B cell (primary cell): ENCODE data around the gene LYRM2. TPM values are rescaled to one million over a fixed set of nuclear protein-coding genes. Genes with fewer than 3 reads are reported as not detected.

Experiments
- ATAC-seq: fragments of 200-7000 bp; cut with Tn5 transposase; one replicate; pipeline ENCODE4 v1.10.0; 2021; ENCODE audit warnings: low read depth, mild to moderate bottlenecking, moderate number of reproducible peaks, moderate library complexity
- CTCF ChIA-PET: fragments of 350-600 bp; sonication (Branson Sonifier 250); formaldehyde crosslinking; loops from one replicate; lab custom pipeline; 2021; ENCODE audit warnings: antibody characterized with exemption, inconsistent platforms; lab: Charles Lee
- POLR2A ChIA-PET: fragments of 350-600 bp; sonication (Branson Sonifier 250); formaldehyde crosslinking; loops from one replicate; lab custom pipeline; 2021; ENCODE audit warnings: antibody characterized with exemption; lab: Charles Lee
- DNase-seq: peaks from one replicate; pipeline ENCODE4 v3.0.0; 2013
- H2AFZ ChIP-seq: 2 replicates; pipeline ENCODE4 v1.6.1; 2012; ENCODE audit warnings: mild to moderate bottlenecking, low read depth, low read length; ENCODE audit not compliant: insufficient read depth, poor library complexity, severe bottlenecking
- H3K27ac ChIP-seq, 2 donors: 1 replicate in 1 of 2; 2 replicates in 1 of 2; pipeline ENCODE4 v1.5.1; 2012 to 2013; ENCODE audit warnings: low read length in 2 of 2, mild to moderate bottlenecking in 2 of 2, moderate library complexity in 1 of 2
- H3K27me3 ChIP-seq, 4 experiments: fragments of 200-600 bp in 1 of 4; sonication (generic) in 1 of 4; replicated peaks in 1 of 4; 1 replicate in 2 of 4; 2 replicates in 2 of 4; pipeline versions ENCODE4 v1.6.1 to v1.7.0; 2013 to 2016; ENCODE audit warnings: low read length in 3 of 4, mild to moderate bottlenecking in 2 of 4, mixed read lengths in 1 of 4, moderate library complexity in 1 of 4; ENCODE audit not compliant: insufficient read depth in 4 of 4, control insufficient read depth in 3 of 4; ENCODE audit errors: control extremely low read depth in 1 of 4
- H3K36me3 ChIP-seq, 2 experiments: replicated peaks in 1 of 2; 1 replicate in 1 of 2; 2 replicates in 1 of 2; pipeline versions ENCODE4 v1.6.1 to v1.7.1; 2013; ENCODE audit warnings: low read length in 1 of 2; ENCODE audit not compliant: insufficient read depth in 2 of 2, control insufficient read depth in 1 of 2; ENCODE audit errors: control extremely low read depth in 1 of 2, extremely low read depth in 1 of 2
- H3K4me1 ChIP-seq, 2 donors: fragments of 200-600 bp in 1 of 2; sonication (generic) in 1 of 2; 1 replicate in 1 of 2; 2 replicates in 1 of 2; pipeline versions ENCODE4 v1.5.1 to v1.6.1; 2013 to 2017; ENCODE audit warnings: low read length in 2 of 2; ENCODE audit not compliant: control insufficient read depth in 2 of 2, insufficient read depth in 2 of 2
- H3K4me2 ChIP-seq: replicated peaks from 2 replicates; pipeline ENCODE3; 2012; ENCODE audit warnings: mild to moderate bottlenecking, low read depth, low read length; ENCODE audit not compliant: poor library complexity, severe bottlenecking
- H3K4me3 ChIP-seq, 5 experiments: fragments of 200-600 bp in 1 of 5; sonication (generic) in 1 of 5; 1 replicate in 3 of 5; 2 replicates in 2 of 5; pipeline versions ENCODE4 v1.5.1 to v1.7.0; 2011 to 2016; ENCODE audit warnings: low read length in 4 of 5, mild to moderate bottlenecking in 4 of 5, low read depth in 2 of 5, control low read depth in 1 of 5, moderate library complexity in 1 of 5; ENCODE audit not compliant: insufficient read depth in 1 of 5; ENCODE audit errors: control extremely low read depth in 1 of 5, extremely low read depth in 1 of 5
- H3K79me2 ChIP-seq: fragments of 200-600 bp; sonication (generic); one replicate; pipeline ENCODE4 v1.6.0; 2016; ENCODE audit warnings: low read length; ENCODE audit not compliant: control insufficient read depth, insufficient read depth
- H3K9ac ChIP-seq: fragments of 200-600 bp; sonication (generic); 2 replicates; pipeline ENCODE4 v1.6.1; 2017; ENCODE audit warnings: mild to moderate bottlenecking, low read length, moderate library complexity
- H3K9me3 ChIP-seq, 3 donors: one replicate each; pipeline versions ENCODE4 v1.6.1 to v1.7.1; 2013; ENCODE audit warnings: low read length in 2 of 3; ENCODE audit not compliant: control insufficient read depth in 2 of 3, insufficient read depth in 1 of 3; ENCODE audit errors: control extremely low read depth in 1 of 3
- H4K20me1 ChIP-seq: 2 replicates; pipeline ENCODE4 v1.6.0; 2012; ENCODE audit warnings: mild to moderate bottlenecking, low read length; ENCODE audit not compliant: insufficient read depth, control insufficient read depth, poor library complexity, severe bottlenecking
- H3K27ac Mint-ChIP-seq: one replicate; pipeline ENCODE4 v1.8.0; 2021; ENCODE audit warnings: mixed read lengths
- H3K27me3 Mint-ChIP-seq: one replicate; pipeline ENCODE4 v1.8.0; 2021; ENCODE audit warnings: mixed read lengths
- H3K4me1 Mint-ChIP-seq: one replicate; pipeline ENCODE4 v1.8.0; 2021; ENCODE audit warnings: mixed read lengths
- H3K4me3 Mint-ChIP-seq: one replicate; pipeline ENCODE4 v1.8.0; 2021; ENCODE audit warnings: mixed read lengths
- H3K9me3 Mint-ChIP-seq: one replicate; pipeline ENCODE4 v1.8.0; 2022; ENCODE audit warnings: mixed read lengths; ENCODE audit not compliant: insufficient read depth
- CTCF ChIP-seq: fragments of 200-600 bp; IDR thresholded peaks from one replicate; pipeline ENCODE4 v1.8.0; 2022; ENCODE audit warnings: antibody characterized with exemption, mild to moderate bottlenecking
- EZH2 ChIP-seq: IDR thresholded peaks from 2 replicates; pipeline ENCODE4 v1.6.1; 2012; ENCODE audit warnings: borderline replicate concordance, low read depth, mild to moderate bottlenecking, moderate library complexity, low read length; ENCODE audit not compliant: insufficient read depth, poor library complexity, severe bottlenecking
- WGBS: methylation state at CpG from one replicate; pipeline ENCODE4 v1.1.5; 2013; ENCODE audit warnings: missing lambda C conversion rate; ENCODE audit not compliant: insufficient coverage; 5-methylcytosine and 5-hydroxymethylcytosine counted together
- intact Hi-C: fragments of 100-400 bp; cut with micrococcal nuclease; formaldehyde crosslinking; loops from one replicate; pipeline ENCODE4 v1.10.0; 2022
- polyA plus RNA-seq: library from polyadenylated mRNA; depleted of rRNA; stranded (reverse); fragments of >200 nt; gene quantifications from 2 replicates; pipeline ENCODE4 v1.2.3, GENCODE V29; 2012
- total RNA-seq, 2 donors: library from RNA; stranded (reverse); fragments of 120-200 nt in 1 of 2; gene quantifications; 1 replicate in 1 of 2; 2 replicates in 1 of 2; pipeline versions ENCODE4 v1.2.3 to v1.2.4, GENCODE V29; 2013 to 2022

LYRM2 gene
- total and polyA plus RNA-seq, 2 donors (not counting 1 experiment from before 2014, with no cell fraction given): 17.6 to 33.7 TPM

GRCh38 chr6:89528866-89529265 lies 109.7 kb downstream of the LYRM2 start:
- H3K9me3 ChIP-seq: no peaks in the 10 kb centered on the region
- no peak overlapping the region for H3K4me3 Mint-ChIP-seq
- CTCF ChIA-PET: interaction anchor here (1.3 kb wide), 1 partner anchor 81 kb away, joined by 3 read pairs; no protein-coding TSS in a partner anchor

GRCh38 chr6:89527634-89528033 lies 110.9 kb downstream of the LYRM2 start:
- CTCF ChIA-PET: no interaction called here
- H3K4me1 Mint-ChIP-seq: peaks cover 5% of the 10 kb centered on the region

More at GRCh38 chr6:89528866-89529265, 109.7 kb downstream of the LYRM2 start:
- intact Hi-C loops: no loop called here
- no peaks in the 10 kb centered on the region for H3K36me3 ChIP-seq
- Mint-ChIP-seq H3K27me3 (no peaks in the 10 kb centered on the region), H3K27ac (no peak overlapping the region), H3K4me1 (peaks cover 5% of the 10 kb centered on the region), H3K9me3 (no peaks in the 10 kb centered on the region)
- no peak overlapping the region for H3K4me3 ChIP-seq
- no peaks in the 10 kb centered on the region for H4K20me1 ChIP-seq
- no peak overlapping the region for H2AFZ ChIP-seq
- POLR2A ChIA-PET: no interaction called here
- no peaks in the 10 kb centered on the region for H3K27me3 ChIP-seq
- no peak for TF ChIP-seq CTCF
- no peak for TF ChIP-seq EZH2
- H3K4me1 ChIP-seq: no peaks in the 10 kb centered on the region
- no peaks in the 10 kb centered on the region for H3K79me2 ChIP-seq
- no peak overlapping the region for H3K4me2 ChIP-seq
- no peak overlapping the region for H3K27ac ChIP-seq
- ATAC-seq: no peak
- no peak for DNase-seq
- H3K9ac ChIP-seq: no peak overlapping the region

More at GRCh38 chr6:89527634-89528033, 110.9 kb downstream of the LYRM2 start:
- WGBS: 100% methylated on average over 2 of the region's 2 CpGs
- H3K9ac ChIP-seq: no peak overlapping the region
- H2AFZ ChIP-seq: no peak overlapping the region
- H3K27me3 ChIP-seq: no peaks in the 10 kb centered on the region
- ATAC-seq: no peak
- H3K4me3 Mint-ChIP-seq: no peak overlapping the region
- no peaks in the 10 kb centered on the region for H3K9me3 ChIP-seq
- no peak overlapping the region for H3K27ac ChIP-seq
- intact Hi-C loops: no loop called here
- H3K27ac Mint-ChIP-seq: no peak overlapping the region
- no peaks in the 10 kb centered on the region for H4K20me1 ChIP-seq
- H3K27me3 Mint-ChIP-seq: no peaks in the 10 kb centered on the region
- no peak for DNase-seq
- POLR2A ChIA-PET: no interaction called here
- no peaks in the 10 kb centered on the region for H3K79me2 ChIP-seq
- no peaks in the 10 kb centered on the region for H3K36me3 ChIP-seq
- no peaks in the 10 kb centered on the region for H3K9me3 Mint-ChIP-seq
- H3K4me3 ChIP-seq: no peak overlapping the region
- H3K4me1 ChIP-seq: no peaks in the 10 kb centered on the region
- H3K4me2 ChIP-seq: no peak overlapping the region
- no peak for TF ChIP-seq CTCF
- TF ChIP-seq EZH2: no peak
